SK-N-SH (cell line): ENCODE results near the gene ISG20. TPM values are rescaled to one million over a fixed set of nuclear protein-coding genes. Genes with fewer than 3 reads are reported as not detected.

ENCODE experiments used
- CTCF ChIA-PET: fragments of 300-600, 350-600 bp; formaldehyde crosslinking; extraction: SDS; loops from one replicate; lab custom pipeline; 2021; lab: Yijun Ruan, JAX
- POLR2A ChIA-PET: fragments of 350-600 bp; sonication (Branson Sonifier 250); formaldehyde crosslinking; extraction: SDS; loops from one replicate; lab custom pipeline; 2020; ENCODE audit warnings: antibody characterized with exemption, inconsistent platforms; lab: Yijun Ruan, JAX
- DNase-seq: peaks from one replicate; pipeline ENCODE4 v3.0.0; 2012
- H2AFZ ChIP-seq: fragments of 200-600 bp; sonication (generic); 2 replicates; pipeline ENCODE4 v1.8.1; 2016; ENCODE audit warnings: antibody characterized with exemption, mild to moderate bottlenecking, low read depth
- H3F3A ChIP-seq: fragments of 200-600 bp; sonication (generic); replicated peaks from 2 replicates; pipeline ENCODE3; 2016; ENCODE audit warnings: antibody characterized with exemption, mild to moderate bottlenecking; ENCODE audit not compliant: insufficient read depth
- H3K27ac ChIP-seq, 2 experiments: fragments of 200-500 bp in 1 of 2; fragments of 200-600 bp in 1 of 2; sonication (Bioruptor generic) in 1 of 2; sonication (generic), shearing (Covaris generic) in 1 of 2; 2 replicates each; pipeline versions ENCODE4 v1.5.1 to v1.6.1; 2014 to 2016; ENCODE audit warnings: low read depth in 2 of 2, inconsistent platforms in 1 of 2, low read length in 1 of 2, mild to moderate bottlenecking in 1 of 2, mixed read lengths in 1 of 2
- H3K27me3 ChIP-seq: fragments of 200-600 bp; sonication (generic), shearing (Covaris generic); 2 replicates; pipeline ENCODE4 v1.6.1; 2016; ENCODE audit warnings: mixed run types; ENCODE audit not compliant: insufficient read depth
- H3K36me3 ChIP-seq, 2 experiments: fragments of 200-500 bp in 1 of 2; fragments of 200-600 bp in 1 of 2; sonication (Bioruptor generic) in 1 of 2; sonication (generic) in 1 of 2; replicated peaks in 1 of 2; 2 replicates each; pipeline versions ENCODE3 to v1.5.1; 2014 to 2016; ENCODE audit warnings: low read length in 1 of 2, mild to moderate bottlenecking in 1 of 2; ENCODE audit not compliant: insufficient read depth in 2 of 2, control insufficient read depth in 1 of 2
- H3K4me1 ChIP-seq, 2 experiments: fragments of 200-500 bp in 1 of 2; fragments of 200-600 bp in 1 of 2; sonication (Bioruptor generic) in 1 of 2; sonication (generic), shearing (Covaris generic) in 1 of 2; 2 replicates each; pipeline versions ENCODE4 v1.5.1 to v1.6.1; 2014 to 2016; ENCODE audit warnings: low read depth in 1 of 2, low read length in 1 of 2, mixed run types in 1 of 2; ENCODE audit not compliant: insufficient read depth in 2 of 2, control insufficient read depth in 1 of 2
- H3K4me2 ChIP-seq: fragments of 200-600 bp; sonication (generic), shearing (Covaris generic); 2 replicates; pipeline ENCODE4 v1.6.1; 2017; ENCODE audit warnings: mixed run types
- H3K4me3 ChIP-seq, 2 experiments: fragments of 200-500 bp in 1 of 2; fragments of 200-600 bp in 1 of 2; sonication (Bioruptor generic) in 1 of 2; sonication (generic), shearing (Covaris generic) in 1 of 2; 2 replicates each; pipeline versions ENCODE4 v1.5.1 to v1.8.1; 2014 to 2016; ENCODE audit warnings: low read depth in 2 of 2, inconsistent platforms in 1 of 2, low read length in 1 of 2, mild to moderate bottlenecking in 1 of 2, mixed read lengths in 1 of 2, moderate library complexity in 1 of 2
- H3K79me2 ChIP-seq: fragments of 200-600 bp; sonication (generic); 2 replicates; pipeline ENCODE4 v1.8.1; 2017; ENCODE audit warnings: mild to moderate bottlenecking; ENCODE audit not compliant: insufficient read depth
- H3K9ac ChIP-seq: fragments of 200-600 bp; sonication (generic); 2 replicates; pipeline ENCODE4 v1.6.1; 2017; ENCODE audit warnings: mixed run types
- H3K9me2 ChIP-seq: fragments of 200-600 bp; sonication (generic); 2 replicates; pipeline ENCODE4 v1.6.1; 2017; ENCODE audit warnings: mixed run types
- H3K9me3 ChIP-seq: fragments of 200-600 bp; sonication (generic); 2 replicates; pipeline ENCODE4 v1.6.1; 2017; ENCODE audit warnings: mixed run types, mild to moderate bottlenecking, moderate library complexity
- H4K20me1 ChIP-seq: fragments of 200-600 bp; sonication (generic); 2 replicates; pipeline ENCODE4 v1.6.1; 2017; ENCODE audit warnings: mild to moderate bottlenecking, mixed run types; ENCODE audit not compliant: insufficient read depth
- ELF1 ChIP-seq: IDR thresholded peaks from 2 replicates; pipeline ENCODE4 v1.4.0; 2012
- EZH2phosphoT487 ChIP-seq: fragments of 200-600 bp; sonication (generic); IDR thresholded peaks from 2 replicates; pipeline ENCODE4 v1.6.1; 2017; ENCODE audit warnings: low read depth, mixed run types, mild to moderate bottlenecking, antibody characterized with exemption, moderate library complexity, borderline replicate concordance
- FOSL2 ChIP-seq: IDR thresholded peaks from 2 replicates; pipeline ENCODE4 v1.4.0; 2012; ENCODE audit warnings: low read depth, mild to moderate bottlenecking, moderate library complexity, borderline replicate concordance
- FOXJ3 ChIP-seq: sonication (generic); formaldehyde crosslinking; IDR thresholded peaks from 2 replicates; pipeline ENCODE4 v1.5.1; 2020; ENCODE audit warnings: mild to moderate bottlenecking, missing genetic modification reagents
- GABPA ChIP-seq: IDR thresholded peaks from 2 replicates; pipeline ENCODE4 v1.4.0; 2012; ENCODE audit warnings: low read depth, mild to moderate bottlenecking
- JUND ChIP-seq: IDR thresholded peaks from 2 replicates; pipeline ENCODE4 v1.4.0; 2012
- MEF2A ChIP-seq: IDR thresholded peaks from 2 replicates; pipeline ENCODE4 v1.4.0; 2012; ENCODE audit warnings: low read depth, borderline replicate concordance
- MXI1 ChIP-seq: IDR thresholded peaks from 2 replicates; pipeline ENCODE4 v1.6.1; 2012; ENCODE audit warnings: mild to moderate bottlenecking, low read depth, low read length, improper control_type of control experiment
- NRF1 ChIP-seq: IDR thresholded peaks from 2 replicates; pipeline ENCODE4 v1.6.1; 2012; ENCODE audit warnings: low read depth, mild to moderate bottlenecking, low read length
- RFX5 ChIP-seq: IDR thresholded peaks from 2 replicates; pipeline ENCODE4 v1.6.1; 2012; ENCODE audit warnings: mild to moderate bottlenecking, improper control_type of control experiment, low read length
- RXRA ChIP-seq: IDR thresholded peaks from 2 replicates; pipeline ENCODE4 v1.4.0; 2012; ENCODE audit warnings: low read depth, mild to moderate bottlenecking, borderline replicate concordance
- SIN3A ChIP-seq: IDR thresholded peaks from 2 replicates; pipeline ENCODE4 v1.6.1; 2012; ENCODE audit warnings: low read depth, mild to moderate bottlenecking, low read length, moderate library complexity, borderline replicate concordance
- TAF1 ChIP-seq: IDR thresholded peaks from 2 replicates; pipeline ENCODE4 v1.6.1; 2012; ENCODE audit warnings: low read depth, mild to moderate bottlenecking, low read length, moderate library complexity, borderline replicate concordance
- TEAD4 ChIP-seq: IDR thresholded peaks from 2 replicates; pipeline ENCODE4 v1.4.0; 2012; ENCODE audit warnings: mild to moderate bottlenecking, borderline replicate concordance; ENCODE audit not compliant: insufficient read depth
- YY1 ChIP-seq: IDR thresholded peaks from 2 replicates; pipeline ENCODE4 v1.4.0; 2012; ENCODE audit warnings: low read depth, mild to moderate bottlenecking
- WGBS: methylation state at CpG from one replicate; pipeline ENCODE4 v1.1.6; 2017; ENCODE audit warnings: low lambda C conversion rate; 5-methylcytosine and 5-hydroxymethylcytosine counted together
- polyA plus RNA-seq, 3 experiments: library from polyadenylated mRNA; depleted of rRNA; stranded (reverse); fragments of >200 nt; gene quantifications; 2 replicates each; pipeline ENCODE4 v1.2.3, GENCODE V29; 2012
- TF ChIP-seq, protein P1 (sequence below): fragments of 150-350 bp; IDR thresholded peaks from 2 replicates; pipeline ENCODE4 v1.6.1; 2017; ENCODE audit warnings: antibody characterized with exemption, low read length, low read depth, borderline replicate concordance
- TF ChIP-seq, protein P2 (sequence below): IDR thresholded peaks from 2 replicates; pipeline ENCODE4 v1.4.0; 2012; ENCODE audit warnings: low read depth, borderline replicate concordance
- TF ChIP-seq, protein P3 (sequence below): fragments of 150-350 bp; IDR thresholded peaks from 2 replicates; pipeline ENCODE4 v1.6.1; 2016; ENCODE audit warnings: mild to moderate bottlenecking, low read depth, low read length
- TF ChIP-seq, protein P4 (sequence below): IDR thresholded peaks from 2 replicates; pipeline ENCODE4 v1.6.1; 2012; ENCODE audit warnings: mild to moderate bottlenecking, low read depth, low read length, moderate library complexity

ISG20 gene
- polyA plus RNA-seq, 1 of the 3 experiments (the other 2 are of a cell fraction): 2.0 TPM

DNA sequence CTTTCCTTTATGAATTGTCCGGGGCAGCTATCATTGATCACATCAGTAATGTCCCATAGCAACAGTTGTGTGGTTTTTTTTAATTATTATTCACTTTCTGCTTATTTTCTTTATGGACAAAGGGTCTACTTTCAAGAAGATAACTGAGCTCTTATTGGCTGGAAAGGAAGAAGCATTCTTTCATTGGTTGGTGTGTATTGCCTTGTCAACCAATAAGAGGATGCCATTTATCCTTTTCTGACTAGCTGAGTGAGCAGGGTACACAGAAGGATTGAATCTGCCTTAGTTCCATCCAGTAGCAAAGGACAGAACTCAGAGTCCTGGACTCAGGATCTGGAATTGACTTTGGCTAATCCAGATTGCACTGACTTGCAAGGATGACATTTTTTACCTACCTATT, 30.9 kb upstream of the ISG20 start:
- ChIA-PET POLR2A (interaction anchor here (0.7 kb wide), 1 partner anchor 21 kb away, joined by 3 read pairs; no protein-coding TSS in a partner anchor), CTCF (interaction anchor here (0.8 to 3.2 kb wide), 3 partner anchors 10 to 153 kb away, joined by 4 to 11 read pairs (median 5); no protein-coding TSS in a partner anchor)
- Histone ChIP-seq H3K27me3 (peaks cover 24% of the 10 kb centered on the region), H3F3A (no peaks in the 10 kb centered on the region), H3K4me1 (peaks cover 0 to 20% of the 10 kb centered on the region in 2 experiments; a peak in 1 of 4 replicates), H3K9ac (no peak overlapping the region), H3K4me3 (no peak overlapping the region), H3K4me2 (no peak overlapping the region), H2AFZ (no peak overlapping the region), H3K9me3 (no peaks in the 10 kb centered on the region), H3K36me3 (no peaks in the 10 kb centered on the region), H3K27ac (no peak overlapping the region), H3K9me2 (no peaks in the 10 kb centered on the region), H4K20me1 (no peaks in the 10 kb centered on the region), H3K79me2 (no peaks in the 10 kb centered on the region)
- WGBS: 3% methylated on average over 1 of the region's 1 CpG
- no peak for DNase-seq
- no peak for TF ChIP-seq MEF2A
- TF ChIP-seq RFX5: no peak
- no peak for TF ChIP-seq RXRA
- no peak for TF ChIP-seq TEAD4
- TF ChIP-seq JUND: no peak
- no peak for TF ChIP-seq TAF1
- TF ChIP-seq, protein P1, sequence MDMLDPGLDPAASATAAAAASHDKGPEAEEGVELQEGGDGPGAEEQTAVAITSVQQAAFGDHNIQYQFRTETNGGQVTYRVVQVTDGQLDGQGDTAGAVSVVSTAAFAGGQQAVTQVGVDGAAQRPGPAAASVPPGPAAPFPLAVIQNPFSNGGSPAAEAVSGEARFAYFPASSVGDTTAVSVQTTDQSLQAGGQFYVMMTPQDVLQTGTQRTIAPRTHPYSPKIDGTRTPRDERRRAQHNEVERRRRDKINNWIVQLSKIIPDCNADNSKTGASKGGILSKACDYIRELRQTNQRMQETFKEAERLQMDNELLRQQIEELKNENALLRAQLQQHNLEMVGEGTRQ: no peak
- TF ChIP-seq FOSL2: no peak
- TF ChIP-seq NRF1: no peak
- TF ChIP-seq YY1: no peak
- TF ChIP-seq, protein P2, sequence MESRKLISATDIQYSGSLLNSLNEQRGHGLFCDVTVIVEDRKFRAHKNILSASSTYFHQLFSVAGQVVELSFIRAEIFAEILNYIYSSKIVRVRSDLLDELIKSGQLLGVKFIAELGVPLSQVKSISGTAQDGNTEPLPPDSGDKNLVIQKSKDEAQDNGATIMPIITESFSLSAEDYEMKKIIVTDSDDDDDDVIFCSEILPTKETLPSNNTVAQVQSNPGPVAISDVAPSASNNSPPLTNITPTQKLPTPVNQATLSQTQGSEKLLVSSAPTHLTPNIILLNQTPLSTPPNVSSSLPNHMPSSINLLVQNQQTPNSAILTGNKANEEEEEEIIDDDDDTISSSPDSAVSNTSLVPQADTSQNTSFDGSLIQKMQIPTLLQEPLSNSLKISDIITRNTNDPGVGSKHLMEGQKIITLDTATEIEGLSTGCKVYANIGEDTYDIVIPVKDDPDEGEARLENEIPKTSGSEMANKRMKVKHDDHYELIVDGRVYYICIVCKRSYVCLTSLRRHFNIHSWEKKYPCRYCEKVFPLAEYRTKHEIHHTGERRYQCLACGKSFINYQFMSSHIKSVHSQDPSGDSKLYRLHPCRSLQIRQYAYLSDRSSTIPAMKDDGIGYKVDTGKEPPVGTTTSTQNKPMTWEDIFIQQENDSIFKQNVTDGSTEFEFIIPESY: no peak
- no peak for TF ChIP-seq EZH2phosphoT487
- no peak for TF ChIP-seq FOXJ3
- TF ChIP-seq ELF1: no peak
- TF ChIP-seq MXI1: no peak
- TF ChIP-seq GABPA: no peak

DNA sequence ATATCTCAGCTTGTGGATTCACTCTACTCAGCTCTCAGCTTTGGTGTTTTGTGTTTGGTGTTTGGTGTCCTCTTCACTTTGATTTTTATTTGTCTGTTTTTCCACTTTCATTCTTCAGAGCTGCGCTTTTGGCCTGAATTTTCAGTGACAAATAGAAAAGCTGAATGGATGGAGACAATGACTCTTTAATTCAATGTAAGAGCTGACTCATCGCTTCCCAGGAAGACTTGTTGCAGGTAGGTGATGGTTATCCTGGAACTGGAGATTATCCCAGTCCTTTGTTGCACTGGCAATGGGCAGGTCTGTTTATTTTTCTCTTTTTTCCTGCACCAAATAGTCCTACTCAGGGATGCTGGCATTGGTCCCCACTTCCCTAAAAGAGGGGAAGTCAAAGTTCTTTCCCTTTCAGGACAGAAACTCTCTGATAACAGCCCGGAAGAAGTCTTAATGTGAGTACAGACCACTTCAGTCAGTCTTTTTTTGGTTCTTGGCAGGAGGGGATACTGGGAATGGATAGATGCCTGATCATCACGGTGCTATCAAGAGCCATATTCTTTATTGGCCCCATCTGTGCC, 30.1 kb upstream of the ISG20 start:
- 46% methylated on average over 4 of the region's 4 CpGs for WGBS
- DNase-seq: no peak
- no peak overlapping the region for H3K9ac ChIP-seq
- no peak overlapping the region for H3K4me2 ChIP-seq
- ChIA-PET POLR2A (no interaction called here), CTCF (interaction anchor here (0.7 to 3.2 kb wide), 3 partner anchors 15 to 154 kb away, joined by 3 to 11 read pairs (median 4); no protein-coding TSS in a partner anchor)
- no peaks in the 10 kb centered on the region for H3K79me2 ChIP-seq
- H3K9me3 ChIP-seq: no peaks in the 10 kb centered on the region
- no peaks in the 10 kb centered on the region for H3K36me3 ChIP-seq
- H3K4me1 ChIP-seq: peaks cover 0 to 20% of the 10 kb centered on the region in 2 experiments; a peak in 1 of 4 replicates
- no peaks in the 10 kb centered on the region for H3F3A ChIP-seq
- no peak overlapping the region for H3K27ac ChIP-seq
- no peak overlapping the region for H2AFZ ChIP-seq
- no peak for TF ChIP-seq SIN3A
- no peak for TF ChIP-seq GABPA
- no peak for TF ChIP-seq TEAD4
- TF ChIP-seq, protein P3, sequence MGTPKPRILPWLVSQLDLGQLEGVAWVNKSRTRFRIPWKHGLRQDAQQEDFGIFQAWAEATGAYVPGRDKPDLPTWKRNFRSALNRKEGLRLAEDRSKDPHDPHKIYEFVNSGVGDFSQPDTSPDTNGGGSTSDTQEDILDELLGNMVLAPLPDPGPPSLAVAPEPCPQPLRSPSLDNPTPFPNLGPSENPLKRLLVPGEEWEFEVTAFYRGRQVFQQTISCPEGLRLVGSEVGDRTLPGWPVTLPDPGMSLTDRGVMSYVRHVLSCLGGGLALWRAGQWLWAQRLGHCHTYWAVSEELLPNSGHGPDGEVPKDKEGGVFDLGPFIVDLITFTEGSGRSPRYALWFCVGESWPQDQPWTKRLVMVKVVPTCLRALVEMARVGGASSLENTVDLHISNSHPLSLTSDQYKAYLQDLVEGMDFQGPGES: no peak
- TF ChIP-seq, protein P4, sequence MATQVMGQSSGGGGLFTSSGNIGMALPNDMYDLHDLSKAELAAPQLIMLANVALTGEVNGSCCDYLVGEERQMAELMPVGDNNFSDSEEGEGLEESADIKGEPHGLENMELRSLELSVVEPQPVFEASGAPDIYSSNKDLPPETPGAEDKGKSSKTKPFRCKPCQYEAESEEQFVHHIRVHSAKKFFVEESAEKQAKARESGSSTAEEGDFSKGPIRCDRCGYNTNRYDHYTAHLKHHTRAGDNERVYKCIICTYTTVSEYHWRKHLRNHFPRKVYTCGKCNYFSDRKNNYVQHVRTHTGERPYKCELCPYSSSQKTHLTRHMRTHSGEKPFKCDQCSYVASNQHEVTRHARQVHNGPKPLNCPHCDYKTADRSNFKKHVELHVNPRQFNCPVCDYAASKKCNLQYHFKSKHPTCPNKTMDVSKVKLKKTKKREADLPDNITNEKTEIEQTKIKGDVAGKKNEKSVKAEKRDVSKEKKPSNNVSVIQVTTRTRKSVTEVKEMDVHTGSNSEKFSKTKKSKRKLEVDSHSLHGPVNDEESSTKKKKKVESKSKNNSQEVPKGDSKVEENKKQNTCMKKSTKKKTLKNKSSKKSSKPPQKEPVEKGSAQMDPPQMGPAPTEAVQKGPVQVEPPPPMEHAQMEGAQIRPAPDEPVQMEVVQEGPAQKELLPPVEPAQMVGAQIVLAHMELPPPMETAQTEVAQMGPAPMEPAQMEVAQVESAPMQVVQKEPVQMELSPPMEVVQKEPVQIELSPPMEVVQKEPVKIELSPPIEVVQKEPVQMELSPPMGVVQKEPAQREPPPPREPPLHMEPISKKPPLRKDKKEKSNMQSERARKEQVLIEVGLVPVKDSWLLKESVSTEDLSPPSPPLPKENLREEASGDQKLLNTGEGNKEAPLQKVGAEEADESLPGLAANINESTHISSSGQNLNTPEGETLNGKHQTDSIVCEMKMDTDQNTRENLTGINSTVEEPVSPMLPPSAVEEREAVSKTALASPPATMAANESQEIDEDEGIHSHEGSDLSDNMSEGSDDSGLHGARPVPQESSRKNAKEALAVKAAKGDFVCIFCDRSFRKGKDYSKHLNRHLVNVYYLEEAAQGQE: no peak
- peaks cover 24% of the 10 kb centered on the region for H3K27me3 ChIP-seq
- H4K20me1 ChIP-seq: no peaks in the 10 kb centered on the region
- H3K9me2 ChIP-seq: no peaks in the 10 kb centered on the region
- H3K4me3 ChIP-seq: no peak overlapping the region
